Prostate gland (tissue), 2 donors: ENCODE measurements around the gene C16orf96. TPM values are rescaled to one million over a fixed set of nuclear protein-coding genes. Genes with fewer than 3 reads are reported as not detected.

Experiments used
- DNase-seq: peaks from one replicate; pipeline ENCODE4 v3.0.0-alpha.2; 2019; ENCODE audit warnings: low spot score
- H3K27ac ChIP-seq, 2 donors: fragments of 200-600 bp; sonication (generic); 2 replicates each; pipeline ENCODE4 v1.5.1; 2017 to 2019
- H3K27me3 ChIP-seq: fragments of 200-600 bp; sonication (generic); replicated peaks from 2 replicates; pipeline ENCODE4 v1.5.1; 2019; ENCODE audit not compliant: insufficient read depth
- H3K36me3 ChIP-seq, 2 donors: fragments of 200-600 bp; sonication (generic); 1 replicate in 1 of 2; 2 replicates in 1 of 2; pipeline versions ENCODE4 v1.5.1 to v1.8.1; 2017 to 2019
- H3K4me1 ChIP-seq: fragments of 200-600 bp; sonication (generic); replicated peaks from 2 replicates; pipeline ENCODE4 v1.5.1; 2019
- H3K4me3 ChIP-seq, 2 donors: fragments of 200-600 bp; sonication (generic); 2 replicates each; pipeline ENCODE4 v1.5.1; 2017 to 2019
- H3K9me3 ChIP-seq: fragments of 200-600 bp; sonication (generic); 2 replicates; pipeline ENCODE4 v1.5.1; 2017
- CTCF ChIP-seq, 4 experiments: fragments of 200-600 bp in 2 of 4; fragments of 450-650 bp in 2 of 4; sonication (generic) in 2 of 4; IDR thresholded peaks; 1 replicate in 3 of 4; 2 replicates in 1 of 4; pipeline ENCODE4 v1.5.1; 2016 to 2019; ENCODE audit warnings: antibody characterized with exemption in 4 of 4, mild to moderate bottlenecking in 2 of 4, moderate library complexity in 2 of 4
- POLR2A ChIP-seq: fragments of 450-650 bp; IDR thresholded peaks from one replicate; pipeline ENCODE4 v1.6.1; 2016; ENCODE audit warnings: antibody characterized with exemption, mild to moderate bottlenecking
- POLR2AphosphoS5 ChIP-seq: sonication (generic); formaldehyde crosslinking; IDR thresholded peaks from one replicate; pipeline ENCODE4 v1.6.1; 2017; ENCODE audit warnings: antibody characterized with exemption
- WGBS: methylation state at CpG from one replicate; pipeline ENCODE4 v1.1.5; 2018; 5-methylcytosine and 5-hydroxymethylcytosine counted together
- intact Hi-C: fragments of 100-400 bp; cut with DNase I; formaldehyde crosslinking; loops from one replicate; pipeline ENCODE4 v1.14.2; 2022
- total RNA-seq, 2 donors: library from RNA; depleted of rRNA; stranded (reverse); fragments of >200 nt; gene quantifications; one replicate each; pipeline ENCODE4 v1.1.0, GENCODE V29; 2016

The C16orf96 gene
- total RNA-seq, 2 donors from 2014 or later, result 0.27 to 3.8 TPM

- Histone ChIP-seq H3K4me1 (peaks cover 24% of the 10 kb centered on the region), H3K27ac (peak within 1 kb of the TSS; percentile 100), H3K27me3 (no peaks in the 10 kb centered on the region), H3K4me3 (peak within 1 kb of the TSS; percentile 96 to 98), H3K9me3 (no peaks in the 10 kb centered on the region), H3K36me3 (no peaks in the 10 kb centered on the region)
- peak; percentile 98 for TF ChIP-seq POLR2A
- TF ChIP-seq POLR2AphosphoS5, result peak; percentile 99
- peak in 1 of 4 experiments; percentile 27 for TF ChIP-seq CTCF (IDR thresholded peaks at IDR 0.05)
- 6% methylated on average over 81 of the region's 100 CpGs for WGBS
- intact Hi-C loops, result loop anchor here (5.0 to 10.0 kb wide), 3 partner anchors 78 to 343 kb away; partner anchors contain the start of genes ANKS3, DNAAF8, NUDT16L1 and SEC14L5
- DNase-seq, result peak; percentile 90
These were observed 58.6 kb downstream of the C16orf96 start, which contains the start of gene UBALD1 for GRCh38 chr16:4614571-4615383. Gene UBALD1, minus strand, starts transcription at chr16:4614888. Its CDS starts 91 bp downstream, at chr16:4614797.

DNA sequence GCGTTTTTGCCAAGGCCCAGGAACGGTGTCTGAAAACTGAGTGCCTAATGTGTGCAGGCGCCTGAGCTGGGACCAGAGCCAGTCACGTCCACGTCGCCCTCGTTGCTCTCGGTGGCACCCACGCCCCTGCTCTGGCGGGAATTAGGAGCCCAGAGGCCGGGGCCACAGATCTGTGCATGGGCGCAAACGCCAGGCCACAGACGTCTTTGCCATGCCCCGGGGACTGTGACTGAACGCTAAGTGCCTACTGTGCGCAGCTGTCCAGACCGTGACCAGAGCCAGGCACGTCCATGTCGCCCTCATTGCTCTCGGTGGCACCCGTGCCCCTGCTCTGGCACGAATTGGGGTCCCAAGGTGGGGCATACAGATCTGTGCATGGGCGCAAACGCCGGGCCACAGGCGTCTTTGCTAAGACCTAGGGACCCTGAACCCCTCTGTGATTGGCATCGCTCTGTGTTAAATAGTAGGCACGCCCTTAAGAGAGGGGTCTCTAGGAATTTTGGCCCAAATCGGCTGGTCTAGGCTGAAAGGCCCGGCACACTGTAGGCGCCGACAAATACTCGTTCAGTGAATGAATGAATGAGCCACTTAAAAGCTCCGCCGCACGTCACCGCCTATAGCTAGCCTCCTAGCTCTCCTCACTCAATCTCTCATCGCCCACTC is 59.4 kb downstream of the C16orf96 start:
- WGBS, result 80% methylated on average over 39 of the region's 39 CpGs
- H3K4me1 ChIP-seq, result peaks cover 24% of the 10 kb centered on the region
- no peak for TF ChIP-seq CTCF (IDR thresholded peaks at IDR 0.05)
- TF ChIP-seq POLR2AphosphoS5, result no peak
- no peak for TF ChIP-seq POLR2A
- intact Hi-C loops, result loop anchor here (5.0 to 10.0 kb wide), 2 partner anchors 119 to 342 kb away; partner anchors contain the start of genes ANKS3, DNAAF8 and SEC14L5
- H3K27ac ChIP-seq, result peak overlapping the region; percentile 100
- H3K27me3 ChIP-seq, result no peaks in the 10 kb centered on the region
- peak overlapping the region; percentile 19 to 96 for H3K4me3 ChIP-seq
- no peaks in the 10 kb centered on the region for H3K9me3 ChIP-seq
- DNase-seq, result no peak
- H3K36me3 ChIP-seq, result no peaks in the 10 kb centered on the region

GRCh38 chr16:4616047-4616811 is 60.1 kb downstream of the C16orf96 start:
- TF ChIP-seq CTCF (IDR thresholded peaks at IDR 0.05) (peak in 3 of 4 experiments; percentile 32 to 44 (median 41)), POLR2A (peak; percentile 87), POLR2AphosphoS5 (peak; percentile 96)

DNA sequence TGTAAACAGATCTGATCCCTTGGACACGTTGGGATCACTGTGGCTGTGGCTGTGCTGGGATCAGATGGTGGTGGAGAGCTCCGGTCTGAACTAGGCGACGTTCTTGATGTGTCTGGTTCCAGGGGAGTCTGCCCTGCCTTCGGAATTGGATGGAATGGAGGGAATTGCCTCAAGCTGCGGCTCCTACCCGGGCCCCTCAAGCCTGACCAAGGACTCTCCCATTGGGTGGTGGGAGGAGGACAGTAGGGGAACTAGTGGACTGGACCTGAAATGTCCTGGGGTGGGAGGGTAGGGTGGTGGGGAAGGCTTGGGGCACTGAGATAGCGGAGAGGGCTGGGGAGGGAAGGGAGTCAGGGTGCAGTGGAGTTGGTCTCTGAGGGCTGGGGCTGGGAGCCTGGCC is 61.7 kb downstream of the C16orf96 start:
- TF ChIP-seq POLR2A, result no peak
- no peak for TF ChIP-seq POLR2AphosphoS5
- no peak for TF ChIP-seq CTCF (IDR thresholded peaks at IDR 0.05)
- H3K27ac ChIP-seq, result peak overlapping the region; percentile 100
- H3K4me1 ChIP-seq, result peaks cover 19% of the 10 kb centered on the region
- no peaks in the 10 kb centered on the region for H3K36me3 ChIP-seq
- no peaks in the 10 kb centered on the region for H3K9me3 ChIP-seq
- no peak for DNase-seq
- no peak overlapping the region for H3K4me3 ChIP-seq
- 82% methylated on average over 8 of the region's 8 CpGs for WGBS
- intact Hi-C loops, result loop anchor here (5.0 to 10.0 kb wide), 2 partner anchors 117 to 339 kb away; partner anchors contain the start of genes ANKS3, DNAAF8 and SEC14L5
- H3K27me3 ChIP-seq, result no peaks in the 10 kb centered on the region

More at GRCh38 chr16:4616047-4616811, 60.1 kb downstream of the C16orf96 start:
- Histone ChIP-seq H3K4me3 (peak overlapping the region; percentile 56 to 59), H3K27ac (peak overlapping the region; percentile 100), H3K4me1 (peaks cover 24% of the 10 kb centered on the region), H3K36me3 (no peaks in the 10 kb centered on the region), H3K9me3 (no peaks in the 10 kb centered on the region), H3K27me3 (no peaks in the 10 kb centered on the region)
- WGBS, result under 1% methylated on average over 37 of the region's 57 CpGs
- intact Hi-C loops, result loop anchor here (5.0 to 10.0 kb wide), 2 partner anchors 119 to 341 kb away; partner anchors contain the start of genes ANKS3, DNAAF8 and SEC14L5
- peak; percentile 100 for DNase-seq
